Measurements from ENCODE around the gene AHRR. TPM values are rescaled to one million over a fixed set of nuclear protein-coding genes. Genes with fewer than 3 reads are reported as not detected.

The AHRR gene
- total RNA-seq, 1 donor, result 54.6 TPM

DNA sequence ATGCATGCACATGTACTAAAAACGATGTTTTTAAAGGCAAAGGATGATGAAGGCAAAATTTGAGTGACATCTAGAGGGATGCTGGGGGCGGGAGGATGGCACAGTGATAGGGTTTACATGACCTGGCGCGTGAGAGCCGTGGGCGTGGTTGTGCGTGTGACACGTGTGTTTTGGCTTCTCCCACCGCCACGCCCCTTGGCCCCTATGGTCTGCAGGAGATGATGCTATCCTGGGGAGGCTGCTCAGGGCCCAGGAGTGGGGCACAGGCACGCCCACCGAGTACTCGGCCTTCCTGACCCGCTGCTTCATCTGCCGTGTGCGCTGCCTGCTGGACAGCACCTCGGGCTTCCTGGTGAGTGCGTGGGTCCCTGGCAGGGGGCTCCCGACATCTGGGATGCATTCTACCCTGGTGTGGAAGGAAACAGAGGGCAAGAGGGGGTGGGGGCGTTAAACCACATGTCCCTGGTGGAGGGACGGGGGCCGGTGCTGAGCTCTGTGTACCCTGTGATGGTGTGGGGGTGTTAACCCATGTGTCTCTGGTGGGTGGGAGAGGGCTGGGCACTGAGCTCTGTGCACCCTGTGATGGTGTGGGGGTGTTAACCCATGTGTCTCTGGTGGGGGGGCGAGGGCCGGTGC, 102.2 kb downstream of the AHRR start:
- peaks cover 7% of the 10 kb centered on the region for H3K4me1 ChIP-seq (ENCODE audit: insufficient read depth, low read length)
- H2AFZ ChIP-seq (ENCODE audit: low read length), result no peak overlapping the region
- no peak overlapping the region for H3K4me3 ChIP-seq (ENCODE audit: insufficient read depth, low read length)
- peaks cover 6% of the 10 kb centered on the region for H3K79me2 ChIP-seq (ENCODE audit: insufficient read depth, low read length)
- no peaks in the 10 kb centered on the region for H4K20me1 ChIP-seq (ENCODE audit: insufficient read depth, low read length)
- no peaks in the 10 kb centered on the region for H3K9me3 ChIP-seq (ENCODE audit: low read depth, low read length)
- H3K36me3 ChIP-seq (ENCODE audit: insufficient read depth, low read length), result peaks cover 78% of the 10 kb centered on the region
- H3K4me2 ChIP-seq (ENCODE audit: insufficient read depth, low read length), result no peak overlapping the region
- H3K27me3 ChIP-seq (ENCODE audit: insufficient read depth, low read length), result no peaks in the 10 kb centered on the region
- DNase-seq (ENCODE audit: insufficient read length, low spot score, missing footprints), result peak; percentile 47
- H3K27ac ChIP-seq (ENCODE audit: low read depth, low read length), result peak overlapping the region; percentile 70
- TF ChIP-seq, protein P1, sequence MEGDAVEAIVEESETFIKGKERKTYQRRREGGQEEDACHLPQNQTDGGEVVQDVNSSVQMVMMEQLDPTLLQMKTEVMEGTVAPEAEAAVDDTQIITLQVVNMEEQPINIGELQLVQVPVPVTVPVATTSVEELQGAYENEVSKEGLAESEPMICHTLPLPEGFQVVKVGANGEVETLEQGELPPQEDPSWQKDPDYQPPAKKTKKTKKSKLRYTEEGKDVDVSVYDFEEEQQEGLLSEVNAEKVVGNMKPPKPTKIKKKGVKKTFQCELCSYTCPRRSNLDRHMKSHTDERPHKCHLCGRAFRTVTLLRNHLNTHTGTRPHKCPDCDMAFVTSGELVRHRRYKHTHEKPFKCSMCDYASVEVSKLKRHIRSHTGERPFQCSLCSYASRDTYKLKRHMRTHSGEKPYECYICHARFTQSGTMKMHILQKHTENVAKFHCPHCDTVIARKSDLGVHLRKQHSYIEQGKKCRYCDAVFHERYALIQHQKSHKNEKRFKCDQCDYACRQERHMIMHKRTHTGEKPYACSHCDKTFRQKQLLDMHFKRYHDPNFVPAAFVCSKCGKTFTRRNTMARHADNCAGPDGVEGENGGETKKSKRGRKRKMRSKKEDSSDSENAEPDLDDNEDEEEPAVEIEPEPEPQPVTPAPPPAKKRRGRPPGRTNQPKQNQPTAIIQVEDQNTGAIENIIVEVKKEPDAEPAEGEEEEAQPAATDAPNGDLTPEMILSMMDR (IDR thresholded peaks at IDR 0.05; ENCODE audit: extremely low read depth, low read depth, low read length), result no peak

- peak; percentile 94 for DNase-seq (ENCODE audit: insufficient read length, low spot score, missing footprints)
- H4K20me1 ChIP-seq (ENCODE audit: insufficient read depth, low read length), result no peaks in the 10 kb centered on the region
- no peak overlapping the region for H3K4me3 ChIP-seq (ENCODE audit: insufficient read depth, low read length)
- TF ChIP-seq, protein P1 (IDR thresholded peaks at IDR 0.05; ENCODE audit: extremely low read depth, low read depth, low read length), result no peak
- H3K4me1 ChIP-seq (ENCODE audit: insufficient read depth, low read length), result peaks cover 7% of the 10 kb centered on the region
- H2AFZ ChIP-seq (ENCODE audit: low read length), result no peak overlapping the region
- H3K27ac ChIP-seq (ENCODE audit: low read depth, low read length), result peak overlapping the region; percentile 70
- no peaks in the 10 kb centered on the region for H3K9me3 ChIP-seq (ENCODE audit: low read depth, low read length)
- peaks cover 6% of the 10 kb centered on the region for H3K79me2 ChIP-seq (ENCODE audit: insufficient read depth, low read length)
- no peak overlapping the region for H3K4me2 ChIP-seq (ENCODE audit: insufficient read depth, low read length)
- no peaks in the 10 kb centered on the region for H3K27me3 ChIP-seq (ENCODE audit: insufficient read depth, low read length)
- H3K36me3 ChIP-seq (ENCODE audit: insufficient read depth, low read length), result peaks cover 82% of the 10 kb centered on the region
These were observed 103.0 kb downstream of the AHRR start for GRCh38 chr5:424301-425110.

DNA sequence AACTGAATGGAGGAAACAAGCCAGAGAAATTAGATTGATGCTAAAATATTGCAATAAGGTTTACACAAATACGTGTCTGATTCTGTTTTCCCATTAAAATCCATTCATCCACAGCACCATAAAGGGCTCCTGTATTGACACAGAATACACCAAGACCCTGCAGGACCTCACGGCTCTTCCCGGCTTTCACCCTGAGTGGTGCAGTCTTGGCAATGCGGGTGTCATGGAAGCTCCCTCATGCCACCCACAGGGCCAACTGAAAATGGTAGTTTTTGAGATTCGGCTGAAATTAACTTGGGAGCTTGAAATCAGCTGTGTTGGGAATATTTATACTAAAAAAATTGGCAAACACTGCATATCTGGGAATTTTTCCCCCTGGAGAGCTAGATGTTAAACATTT, 104.2 kb downstream of the AHRR start:
- H4K20me1 ChIP-seq (ENCODE audit: insufficient read depth, low read length), result no peaks in the 10 kb centered on the region
- no peak overlapping the region for H3K27ac ChIP-seq (ENCODE audit: low read depth, low read length)
- peaks cover 81% of the 10 kb centered on the region for H3K36me3 ChIP-seq (ENCODE audit: insufficient read depth, low read length)
- no peak overlapping the region for H3K4me3 ChIP-seq (ENCODE audit: insufficient read depth, low read length)
- H3K4me2 ChIP-seq (ENCODE audit: insufficient read depth, low read length), result no peak overlapping the region
- no peaks in the 10 kb centered on the region for H3K27me3 ChIP-seq (ENCODE audit: insufficient read depth, low read length)
- DNase-seq (ENCODE audit: insufficient read length, low spot score, missing footprints), result peak; percentile 76
- no peak overlapping the region for H2AFZ ChIP-seq (ENCODE audit: low read length)
- peaks cover 6% of the 10 kb centered on the region for H3K79me2 ChIP-seq (ENCODE audit: insufficient read depth, low read length)
- H3K4me1 ChIP-seq (ENCODE audit: insufficient read depth, low read length), result peaks cover 17% of the 10 kb centered on the region
- TF ChIP-seq, protein P1 (IDR thresholded peaks at IDR 0.05; ENCODE audit: extremely low read depth, low read depth, low read length), result peak; percentile 20
- no peaks in the 10 kb centered on the region for H3K9me3 ChIP-seq (ENCODE audit: low read depth, low read length)

GRCh38 chr5:426392-426976, 105.0 kb downstream of the AHRR start:
- no peak overlapping the region for H2AFZ ChIP-seq (ENCODE audit: low read length)
- H3K27ac ChIP-seq (ENCODE audit: low read depth, low read length), result no peak overlapping the region
- no peak for DNase-seq (ENCODE audit: insufficient read length, low spot score, missing footprints)
- TF ChIP-seq, protein P1 (IDR thresholded peaks at IDR 0.05; ENCODE audit: extremely low read depth, low read depth, low read length), result no peak
- H3K9me3 ChIP-seq (ENCODE audit: low read depth, low read length), result no peaks in the 10 kb centered on the region
- no peaks in the 10 kb centered on the region for H4K20me1 ChIP-seq (ENCODE audit: insufficient read depth, low read length)
- H3K4me1 ChIP-seq (ENCODE audit: insufficient read depth, low read length), result peaks cover 18% of the 10 kb centered on the region
- H3K79me2 ChIP-seq (ENCODE audit: insufficient read depth, low read length), result peaks cover 6% of the 10 kb centered on the region
- H3K27me3 ChIP-seq (ENCODE audit: insufficient read depth, low read length), result no peaks in the 10 kb centered on the region
- H3K36me3 ChIP-seq (ENCODE audit: insufficient read depth, low read length), result peaks cover 81% of the 10 kb centered on the region
- H3K4me2 ChIP-seq (ENCODE audit: insufficient read depth, low read length), result no peak overlapping the region
- H3K4me3 ChIP-seq (ENCODE audit: insufficient read depth, low read length), result no peak overlapping the region

Measured in osteoblast (primary cell).